ENCODE measurements around the gene GLP2R.
"Not testable (repeated sequence)": the region's sequence is repeated elsewhere in the genome, so short reads cannot be mapped to it uniquely, and the experiment has no call there.

GLP2R gene

DNA sequence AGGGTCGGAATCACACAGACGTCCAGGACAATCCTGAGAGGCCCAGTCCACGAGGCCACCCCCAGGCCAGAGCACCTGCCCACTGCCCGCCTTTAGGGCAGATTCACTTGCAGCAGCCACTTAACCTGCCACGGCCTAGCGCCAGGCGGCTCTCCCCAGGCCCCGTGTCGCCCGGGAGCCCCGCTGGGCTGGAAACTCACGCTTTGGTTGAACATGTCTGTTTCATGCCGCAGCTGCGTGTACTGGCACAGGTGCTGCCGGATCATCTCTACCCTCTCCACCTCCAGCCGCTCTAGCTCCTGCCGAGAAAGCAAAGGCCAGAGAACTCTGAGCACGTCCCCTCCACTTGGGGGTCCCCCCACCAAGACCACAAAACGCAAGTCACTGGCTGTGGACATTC is 92.1 kb downstream of the GLP2R start:
- in situ Hi-C loops (cut with HindIII; ENCODE audit: low sequenced_read_pairs), result no loop called here
- DNase-seq (ENCODE audit: low read depth), result no peak
- TF ChIP-seq, protein P1, sequence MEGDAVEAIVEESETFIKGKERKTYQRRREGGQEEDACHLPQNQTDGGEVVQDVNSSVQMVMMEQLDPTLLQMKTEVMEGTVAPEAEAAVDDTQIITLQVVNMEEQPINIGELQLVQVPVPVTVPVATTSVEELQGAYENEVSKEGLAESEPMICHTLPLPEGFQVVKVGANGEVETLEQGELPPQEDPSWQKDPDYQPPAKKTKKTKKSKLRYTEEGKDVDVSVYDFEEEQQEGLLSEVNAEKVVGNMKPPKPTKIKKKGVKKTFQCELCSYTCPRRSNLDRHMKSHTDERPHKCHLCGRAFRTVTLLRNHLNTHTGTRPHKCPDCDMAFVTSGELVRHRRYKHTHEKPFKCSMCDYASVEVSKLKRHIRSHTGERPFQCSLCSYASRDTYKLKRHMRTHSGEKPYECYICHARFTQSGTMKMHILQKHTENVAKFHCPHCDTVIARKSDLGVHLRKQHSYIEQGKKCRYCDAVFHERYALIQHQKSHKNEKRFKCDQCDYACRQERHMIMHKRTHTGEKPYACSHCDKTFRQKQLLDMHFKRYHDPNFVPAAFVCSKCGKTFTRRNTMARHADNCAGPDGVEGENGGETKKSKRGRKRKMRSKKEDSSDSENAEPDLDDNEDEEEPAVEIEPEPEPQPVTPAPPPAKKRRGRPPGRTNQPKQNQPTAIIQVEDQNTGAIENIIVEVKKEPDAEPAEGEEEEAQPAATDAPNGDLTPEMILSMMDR (IDR thresholded peaks at IDR 0.05; ENCODE audit: low read depth, low read length, missing control alignments), result no peak
- no peak overlapping the region for H3K4me3 ChIP-seq (ENCODE audit: low read depth, low read length)

DNA sequence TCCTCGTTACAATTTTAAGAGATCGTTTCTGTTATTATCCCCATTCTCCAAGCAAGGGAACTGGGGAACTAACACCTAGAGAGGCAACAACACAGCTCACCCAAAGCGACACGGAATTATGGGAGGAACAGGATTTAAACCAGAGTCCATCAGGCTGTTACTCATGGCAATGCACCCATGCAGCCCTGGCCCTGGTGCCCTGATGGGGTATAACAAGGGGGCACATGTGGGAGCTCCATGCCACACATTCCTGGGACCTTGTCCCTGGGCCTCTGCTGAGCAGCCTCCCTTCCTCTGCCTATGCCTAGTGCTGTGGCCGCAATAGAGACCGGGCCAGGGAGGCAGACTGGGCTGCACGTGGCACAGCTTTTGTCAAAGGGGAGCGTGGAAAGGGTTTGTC is 92.6 kb downstream of the GLP2R start:
- DNase-seq (ENCODE audit: low read depth), result no peak
- TF ChIP-seq, protein P1 (IDR thresholded peaks at IDR 0.05; ENCODE audit: low read depth, low read length, missing control alignments), result no peak
- H3K4me3 ChIP-seq (ENCODE audit: low read depth, low read length), result no peak overlapping the region
- in situ Hi-C loops (cut with HindIII; ENCODE audit: low sequenced_read_pairs), result no loop called here

DNA sequence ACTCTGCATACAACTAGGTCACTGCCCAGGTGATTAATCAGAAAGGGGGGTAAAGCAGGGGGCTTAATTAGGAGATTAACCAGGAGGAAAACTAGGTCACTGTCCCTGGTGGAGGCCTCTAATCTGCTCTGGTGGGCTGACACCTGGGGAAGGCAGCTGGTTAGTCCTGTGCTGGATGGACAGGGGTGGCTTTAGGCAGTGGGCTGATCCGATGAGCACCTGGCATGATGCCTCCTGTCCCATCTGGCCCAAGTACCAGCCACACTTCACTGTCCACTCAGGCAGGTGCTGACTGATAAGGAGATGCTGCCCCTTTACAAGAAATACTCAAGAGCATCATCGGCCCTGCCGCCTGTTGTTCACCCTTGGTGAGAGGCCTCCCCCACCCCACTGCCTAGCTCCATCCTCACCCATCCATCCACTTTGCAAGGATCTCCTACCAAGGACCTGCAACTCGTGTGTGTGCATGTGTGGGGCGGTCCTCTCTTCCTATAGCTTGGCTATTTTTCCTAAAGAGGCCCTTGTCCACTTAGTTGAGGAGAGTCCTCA is 93.2 kb downstream of the GLP2R start:
- no peak overlapping the region for H3K4me3 ChIP-seq (ENCODE audit: low read depth, low read length)
- DNase-seq (ENCODE audit: low read depth), result no peak
- TF ChIP-seq, protein P1 (IDR thresholded peaks at IDR 0.05; ENCODE audit: low read depth, low read length, missing control alignments), result no peak
- in situ Hi-C loops (cut with HindIII; ENCODE audit: low sequenced_read_pairs), result no loop called here

GRCh38 chr17:9921216-9921615 is 95.5 kb downstream of the GLP2R start:
- H3K4me3 ChIP-seq (ENCODE audit: low read depth, low read length); in situ Hi-C loops (cut with HindIII; ENCODE audit: low sequenced_read_pairs); DNase-seq (ENCODE audit: low read depth): not testable (repeated sequence)

GRCh38 chr17:9922012-9922848 is 96.5 kb downstream of the GLP2R start:
- no peak overlapping the region for H3K4me3 ChIP-seq (ENCODE audit: low read depth, low read length)
- TF ChIP-seq, protein P1 (IDR thresholded peaks at IDR 0.05; ENCODE audit: low read depth, low read length, missing control alignments), result no peak
- in situ Hi-C loops (cut with HindIII; ENCODE audit: low sequenced_read_pairs), result no loop called here
- DNase-seq (ENCODE audit: low read depth), result no peak

DNA sequence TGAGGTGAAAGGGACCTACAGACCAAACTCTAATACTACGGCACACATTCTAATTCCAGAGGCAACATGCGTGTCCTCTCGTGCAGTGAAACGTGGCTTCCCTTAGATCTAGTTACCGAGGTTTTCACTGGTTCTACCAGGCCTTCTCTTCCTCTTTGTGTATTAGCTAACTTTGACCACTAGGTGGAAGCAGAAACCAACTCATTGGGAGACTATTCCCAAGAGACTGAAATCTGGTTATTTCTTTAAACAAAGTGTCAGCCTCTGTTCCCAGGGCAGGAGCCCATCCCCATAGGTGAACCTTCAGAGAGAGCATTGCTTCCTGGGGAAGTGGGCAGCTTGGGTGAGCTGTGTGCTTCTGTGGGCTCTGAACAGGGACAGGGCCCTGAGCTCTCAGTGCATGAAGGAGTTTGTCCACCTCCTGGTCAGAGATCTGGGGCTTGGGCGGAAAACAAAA is 99.0 kb downstream of the GLP2R start:
- in situ Hi-C loops (cut with HindIII; ENCODE audit: low sequenced_read_pairs), result no loop called here
- peak; percentile 70 for DNase-seq (ENCODE audit: low read depth)
- H3K4me3 ChIP-seq (ENCODE audit: low read depth, low read length), result no peak overlapping the region

More for the DNA sequence above, 99.0 kb downstream of the GLP2R start:
- TF ChIP-seq, protein P1 (IDR thresholded peaks at IDR 0.05; ENCODE audit: low read depth, low read length, missing control alignments), result peak; percentile 77

Data from astrocyte of the cerebellum (primary cell).